ENCODE results near the gene ATP11C. TPM values are rescaled to one million over a fixed set of nuclear protein-coding genes. Genes with fewer than 3 reads are reported as not detected.
"Not testable (repeated sequence)": the region's sequence is repeated elsewhere in the genome, so short reads cannot be mapped to it uniquely, and the experiment has no call there.

Gene ATP11C
- total RNA-seq, 4 donors from 2014 or later: 16.3 to 26.6 (median 18.4) TPM

DNA sequence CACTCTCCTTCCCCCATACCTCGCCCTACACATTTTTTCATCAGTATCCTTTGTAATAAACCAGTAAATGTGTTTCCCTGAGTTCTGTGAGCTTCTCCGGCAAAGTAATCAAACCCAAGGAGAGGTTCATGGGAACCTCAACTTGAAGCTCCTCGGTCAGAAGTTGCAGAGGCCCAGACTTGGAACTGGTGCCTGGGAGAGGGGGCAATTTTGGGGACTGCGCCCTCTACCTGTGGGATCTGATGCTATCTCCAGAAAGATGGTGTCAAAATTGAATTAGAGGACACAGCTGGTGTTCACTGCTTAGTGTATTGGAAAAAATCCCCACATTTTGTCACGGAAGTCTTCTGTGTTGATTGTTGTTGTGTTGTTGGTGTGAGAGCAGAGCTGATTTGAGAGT is 70.6 kb downstream of the ATP11C start:
- DNase-seq (ENCODE audit: low spot score in 2 of 2): no peak
- Histone ChIP-seq H3K4me3 (no peak overlapping the region), H3K27me3 (no peaks in the 10 kb centered on the region), H3K4me1 (no peaks in the 10 kb centered on the region), H3K27ac (no peak overlapping the region), H3K9me3 (no peaks in the 10 kb centered on the region), H3K36me3 (no peaks in the 10 kb centered on the region)
- WGBS: 79% methylated on average over 5 of the region's 5 CpGs
- TF ChIP-seq POLR2A (IDR thresholded peaks at IDR 0.05) (no peak), POLR2AphosphoS5 (IDR thresholded peaks at IDR 0.05) (no peak), CTCF (IDR thresholded peaks at IDR 0.05) (no peak), EP300 (IDR thresholded peaks at IDR 0.05) (no peak)

DNA sequence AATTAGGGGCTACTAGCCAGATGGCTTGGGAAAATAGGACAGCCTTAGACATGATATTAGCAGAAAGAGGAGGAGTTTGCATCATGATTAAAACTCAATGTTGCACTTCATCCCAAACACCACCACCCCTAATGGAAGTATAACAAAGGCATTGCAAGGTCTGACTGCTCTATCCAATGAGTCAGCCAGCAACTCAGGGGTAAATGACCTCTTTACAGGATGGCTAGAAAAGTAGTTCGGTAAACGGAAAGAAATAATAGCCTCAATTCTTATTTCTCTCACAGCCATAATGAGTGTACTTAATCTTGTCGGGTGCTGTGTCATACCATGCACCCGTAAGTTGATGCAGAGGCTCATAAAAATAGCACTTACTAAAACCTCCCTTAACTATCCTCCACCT is 76.0 kb downstream of the ATP11C start:
- H3K4me3 ChIP-seq; H3K27ac ChIP-seq; DNase-seq (ENCODE audit: low spot score in 2 of 2); H3K27me3 ChIP-seq; H3K9me3 ChIP-seq; H3K36me3 ChIP-seq; H3K4me1 ChIP-seq: not testable (repeated sequence)
- 85% methylated on average over 4 of the region's 4 CpGs for WGBS

GRCh38 chrX:139851730-139852129 is 81.1 kb downstream of the ATP11C start:
- TF ChIP-seq EP300 (IDR thresholded peaks at IDR 0.05): no peak
- TF ChIP-seq POLR2A (IDR thresholded peaks at IDR 0.05): no peak
- TF ChIP-seq POLR2AphosphoS5 (IDR thresholded peaks at IDR 0.05): no peak
- no peak for TF ChIP-seq CTCF (IDR thresholded peaks at IDR 0.05)
- Histone ChIP-seq H3K27me3 (no peaks in the 10 kb centered on the region), H3K27ac (no peak overlapping the region), H3K4me1 (no peaks in the 10 kb centered on the region), H3K36me3 (no peaks in the 10 kb centered on the region), H3K4me3 (no peak overlapping the region), H3K9me3 (no peaks in the 10 kb centered on the region)
- WGBS: 96% methylated on average over 3 of the region's 3 CpGs
- no peak for DNase-seq (ENCODE audit: low spot score in 2 of 2)

GRCh38 chrX:139850968-139851367 is 81.9 kb downstream of the ATP11C start:
- Histone ChIP-seq H3K36me3 (no peaks in the 10 kb centered on the region), H3K27me3 (no peaks in the 10 kb centered on the region), H3K9me3 (no peaks in the 10 kb centered on the region), H3K27ac (no peak overlapping the region), H3K4me3 (no peak overlapping the region), H3K4me1 (no peaks in the 10 kb centered on the region)
- TF ChIP-seq POLR2A (IDR thresholded peaks at IDR 0.05) (no peak), POLR2AphosphoS5 (IDR thresholded peaks at IDR 0.05) (no peak), CTCF (IDR thresholded peaks at IDR 0.05) (no peak), EP300 (IDR thresholded peaks at IDR 0.05) (no peak)
- WGBS: 44% methylated on average over 1 of the region's 2 CpGs
- no peak for DNase-seq (ENCODE audit: low spot score in 2 of 2)

DNA sequence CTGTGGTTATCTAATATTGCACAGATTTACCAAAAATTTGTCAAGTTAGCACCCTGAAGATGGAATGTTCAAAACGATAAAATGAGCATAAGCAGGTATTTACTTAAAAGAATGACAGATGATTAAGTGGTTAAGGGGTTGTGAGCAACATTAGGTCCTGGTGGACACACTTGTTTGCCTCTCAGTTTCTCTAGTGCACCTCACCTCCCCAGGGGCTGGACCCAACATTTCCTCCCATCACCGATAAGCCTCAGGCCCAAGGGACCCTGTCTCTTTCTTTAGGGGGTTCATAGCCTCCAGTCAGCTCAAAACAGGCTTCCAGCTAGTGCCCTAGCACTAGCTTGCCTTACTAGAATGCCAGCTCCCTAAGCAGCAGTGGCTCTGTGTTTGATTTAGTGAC is 88.0 kb downstream of the ATP11C start:
- no peaks in the 10 kb centered on the region for H3K4me1 ChIP-seq
- H3K4me3 ChIP-seq: no peak overlapping the region
- WGBS: 77% methylated on average over 2 of the region's 2 CpGs
- H3K9me3 ChIP-seq: no peaks in the 10 kb centered on the region
- DNase-seq (ENCODE audit: low spot score in 2 of 2): no peak
- no peaks in the 10 kb centered on the region for H3K27me3 ChIP-seq
- no peaks in the 10 kb centered on the region for H3K36me3 ChIP-seq
- H3K27ac ChIP-seq: no peak overlapping the region
- no peak for TF ChIP-seq POLR2A (IDR thresholded peaks at IDR 0.05)
- TF ChIP-seq POLR2AphosphoS5 (IDR thresholded peaks at IDR 0.05): no peak
- no peak for TF ChIP-seq EP300 (IDR thresholded peaks at IDR 0.05)
- no peak for TF ChIP-seq CTCF (IDR thresholded peaks at IDR 0.05)

- 52% methylated on average over 2 of the region's 2 CpGs for WGBS
- Histone ChIP-seq H3K9me3 (no peaks in the 10 kb centered on the region), H3K36me3 (no peaks in the 10 kb centered on the region), H3K27ac (no peak overlapping the region), H3K4me1 (no peaks in the 10 kb centered on the region), H3K4me3 (no peak overlapping the region), H3K27me3 (no peaks in the 10 kb centered on the region)
- TF ChIP-seq CTCF (IDR thresholded peaks at IDR 0.05) (no peak), POLR2AphosphoS5 (IDR thresholded peaks at IDR 0.05) (no peak), EP300 (IDR thresholded peaks at IDR 0.05) (no peak), POLR2A (IDR thresholded peaks at IDR 0.05) (no peak)
- DNase-seq (ENCODE audit: low spot score in 2 of 2): no peak
Measured at GRCh38 chrX:139844163-139844562, 88.7 kb downstream of the ATP11C start.
